CMK (cell line): ENCODE data around the gene MAGI3.
A peak's percentile ranks its signal among the peaks of the same experiment; 100 is the strongest.
"Not testable (repeated sequence)": the region's sequence is repeated elsewhere in the genome, so short reads cannot be mapped to it uniquely, and the experiment has no call there.

ENCODE experiments used
- DNase-seq: peaks from one replicate; pipeline ENCODE4 v3.0.0-alpha.2; 2010; ENCODE audit warnings: low read depth

Gene MAGI3

GRCh38 chr1:113444857-113445256 lies 54.5 kb downstream of the MAGI3 start:
- DNase-seq: no peak

- no peak for DNase-seq
Observed at GRCh38 chr1:113451710-113452109, 61.4 kb downstream of the MAGI3 start.

- peak; percentile 5 for DNase-seq
Observed at GRCh38 chr1:113452921-113453770, 62.8 kb downstream of the MAGI3 start.

GRCh38 chr1:113453771-113454083 lies 63.4 kb downstream of the MAGI3 start:
- no peak for DNase-seq

GRCh38 chr1:113455374-113455773 lies 65.1 kb downstream of the MAGI3 start:
- DNase-seq: no peak

GRCh38 chr1:113456967-113457366 lies 66.7 kb downstream of the MAGI3 start:
- DNase-seq: no peak

GRCh38 chr1:113459279-113459678 lies 69.0 kb downstream of the MAGI3 start:
- DNase-seq: no peak

- no peak for DNase-seq
Observed at GRCh38 chr1:113467991-113468390, 77.7 kb downstream of the MAGI3 start.

GRCh38 chr1:113478427-113479195 lies 88.3 kb downstream of the MAGI3 start:
- DNase-seq: not testable (repeated sequence)

GRCh38 chr1:113479713-113480676 lies 89.7 kb downstream of the MAGI3 start:
- DNase-seq: no peak

GRCh38 chr1:113485131-113485530 lies 94.8 kb downstream of the MAGI3 start:
- not testable (repeated sequence) for DNase-seq

- no peak for DNase-seq
Observed at GRCh38 chr1:113488576-113489177, 98.4 kb downstream of the MAGI3 start.

GRCh38 chr1:113490384-113490783 lies 100.1 kb downstream of the MAGI3 start:
- no peak for DNase-seq

GRCh38 chr1:113493533-113493932 lies 103.2 kb downstream of the MAGI3 start:
- no peak for DNase-seq

- DNase-seq: no peak
Observed at GRCh38 chr1:113505357-113505756, 115.0 kb downstream of the MAGI3 start.

- no peak for DNase-seq
Observed at GRCh38 chr1:113507552-113508214, 117.4 kb downstream of the MAGI3 start.

GRCh38 chr1:113508364-113509164 lies 118.2 kb downstream of the MAGI3 start:
- no peak for DNase-seq

GRCh38 chr1:113509766-113510165 lies 119.5 kb downstream of the MAGI3 start:
- not testable (repeated sequence) for DNase-seq

GRCh38 chr1:113511269-113511668 lies 121.0 kb downstream of the MAGI3 start:
- DNase-seq: no peak

- no peak for DNase-seq
Observed at GRCh38 chr1:113515498-113515897, 125.2 kb downstream of the MAGI3 start.
